RWPE2 (cell line): ENCODE measurements around the gene SH3YL1.

ENCODE experiments used
- ATAC-seq: fragments of 200-7000 bp; cut with Tn5 transposase; 3 replicates; pipeline ENCODE4 v1.9.1; 2021; ENCODE audit warnings: low read depth
- DNase-seq: peaks from one replicate; pipeline ENCODE4 v3.0.0-alpha.2; 2020; ENCODE audit warnings: low spot score
- H3K27ac ChIP-seq: fragments of 450-650 bp; 2 replicates; pipeline ENCODE4 v1.5.1; 2017; ENCODE audit warnings: mild to moderate bottlenecking; ENCODE audit not compliant: poor library complexity, severe bottlenecking
- H3K27me3 ChIP-seq: fragments of 250-450 bp; sonication (Bioruptor Pico); 2 replicates; pipeline ENCODE4 v1.5.1; 2021; ENCODE audit warnings: mild to moderate bottlenecking, moderate library complexity; ENCODE audit not compliant: insufficient read depth, poor library complexity, severe bottlenecking
- H3K36me3 ChIP-seq: fragments of 250-450 bp; sonication (Bioruptor Pico); 2 replicates; pipeline ENCODE4 v1.5.1; 2020; ENCODE audit warnings: low read depth, mild to moderate bottlenecking, moderate library complexity
- H3K4me1 ChIP-seq: fragments of 250-450 bp; sonication (Bioruptor Pico); 2 replicates; pipeline ENCODE4 v1.5.1; 2021; ENCODE audit warnings: mild to moderate bottlenecking, moderate library complexity; ENCODE audit not compliant: insufficient read depth, poor library complexity, severe bottlenecking
- H3K4me3 ChIP-seq: fragments of 250-450 bp; sonication (Bioruptor Pico); 2 replicates; pipeline ENCODE4 v1.5.1; 2021; ENCODE audit warnings: mild to moderate bottlenecking, moderate library complexity; ENCODE audit not compliant: severe bottlenecking
- H3K9me3 ChIP-seq: fragments of 250-450 bp; sonication (Bioruptor Pico); 2 replicates; pipeline ENCODE4 v1.5.1; 2021; ENCODE audit warnings: mild to moderate bottlenecking, moderate library complexity; ENCODE audit not compliant: severe bottlenecking
- CTCF ChIP-seq: fragments of 450-650 bp; IDR thresholded peaks from one replicate; pipeline ENCODE4 v1.5.1; 2017; ENCODE audit warnings: mild to moderate bottlenecking, moderate library complexity; ENCODE audit not compliant: poor library complexity, severe bottlenecking

SH3YL1 gene

GRCh38 chr2:279366-279765 lies 15.5 kb upstream of the SH3YL1 start:
- TF ChIP-seq CTCF: no peak
- H3K36me3 ChIP-seq: peaks cover 53% of the 10 kb centered on the region
- no peak for ATAC-seq
- H3K4me1 ChIP-seq: no peaks in the 10 kb centered on the region
- no peak overlapping the region for H3K4me3 ChIP-seq
- no peaks in the 10 kb centered on the region for H3K27me3 ChIP-seq
- DNase-seq: no peak
- no peaks in the 10 kb centered on the region for H3K9me3 ChIP-seq
- H3K27ac ChIP-seq: no peak overlapping the region

GRCh38 chr2:278927-279320 lies 15.1 kb upstream of the SH3YL1 start:
- ATAC-seq (no peak), DNase-seq (no peak)
- no peaks in the 10 kb centered on the region for H3K27me3 ChIP-seq
- H3K36me3 ChIP-seq: peaks cover 57% of the 10 kb centered on the region
- no peak overlapping the region for H3K4me3 ChIP-seq
- no peak for TF ChIP-seq CTCF
- H3K27ac ChIP-seq: no peak overlapping the region
- H3K9me3 ChIP-seq: no peaks in the 10 kb centered on the region
- no peaks in the 10 kb centered on the region for H3K4me1 ChIP-seq

GRCh38 chr2:278312-278926 lies 14.6 kb upstream of the SH3YL1 start:
- TF ChIP-seq CTCF: no peak
- no peak for ATAC-seq
- H3K4me3 ChIP-seq: no peak overlapping the region
- H3K9me3 ChIP-seq: no peaks in the 10 kb centered on the region
- H3K36me3 ChIP-seq: peaks cover 63% of the 10 kb centered on the region
- H3K27me3 ChIP-seq: no peaks in the 10 kb centered on the region
- no peak overlapping the region for H3K27ac ChIP-seq
- DNase-seq: no peak
- no peaks in the 10 kb centered on the region for H3K4me1 ChIP-seq

- DNase-seq: no peak
- no peaks in the 10 kb centered on the region for H3K9me3 ChIP-seq
- no peak for TF ChIP-seq CTCF
- no peak for ATAC-seq
- no peak overlapping the region for H3K27ac ChIP-seq
- H3K4me1 ChIP-seq: no peaks in the 10 kb centered on the region
- no peak overlapping the region for H3K4me3 ChIP-seq
- H3K27me3 ChIP-seq: no peaks in the 10 kb centered on the region
- peaks cover 84% of the 10 kb centered on the region for H3K36me3 ChIP-seq
Measured at GRCh38 chr2:275466-275865, 11.6 kb upstream of the SH3YL1 start.

- Histone ChIP-seq H3K4me3 (no peak overlapping the region), H3K36me3 (peaks cover 89% of the 10 kb centered on the region), H3K4me1 (no peaks in the 10 kb centered on the region), H3K27ac (no peak overlapping the region), H3K27me3 (no peaks in the 10 kb centered on the region), H3K9me3 (no peaks in the 10 kb centered on the region)
- no peak for DNase-seq
- peak; percentile 11 for TF ChIP-seq CTCF
- ATAC-seq: no peak
Measured at GRCh38 chr2:274503-274902, 10.7 kb upstream of the SH3YL1 start.
